ENCODE measurements around the gene RPN2. TPM values are rescaled to one million over a fixed set of nuclear protein-coding genes. Genes with fewer than 3 reads are reported as not detected.

RPN2 gene
- total and polyA plus RNA-seq, 2 of the 13 experiments (the other 11 are each of a cell fraction or from before 2014, with no cell fraction given), result 587 to 1,818 TPM

GRCh38 chr20:37283530-37284195 lies 104.5 kb downstream of the RPN2 start (continued):
- TF ChIP-seq ZNF205 (CRISPR knock-in tag; IDR thresholded peaks at IDR 0.05), result peak; percentile 12; the same call in 1 of the 2 replicates
- TF ChIP-seq JUNB (CRISPR knock-in tag; IDR thresholded peaks at IDR 0.05; ENCODE audit: borderline replicate concordance), result no peak
- TF ChIP-seq SSRP1 (CRISPR knock-in tag; IDR thresholded peaks at IDR 0.05), result no peak
- TF ChIP-seq MTERF4 (CRISPR knock-in tag; IDR thresholded peaks at IDR 0.05), result 0 out of 2 replicates have a peak, but pooled peaks have one; percentile 22
- TF ChIP-seq, protein P1, sequence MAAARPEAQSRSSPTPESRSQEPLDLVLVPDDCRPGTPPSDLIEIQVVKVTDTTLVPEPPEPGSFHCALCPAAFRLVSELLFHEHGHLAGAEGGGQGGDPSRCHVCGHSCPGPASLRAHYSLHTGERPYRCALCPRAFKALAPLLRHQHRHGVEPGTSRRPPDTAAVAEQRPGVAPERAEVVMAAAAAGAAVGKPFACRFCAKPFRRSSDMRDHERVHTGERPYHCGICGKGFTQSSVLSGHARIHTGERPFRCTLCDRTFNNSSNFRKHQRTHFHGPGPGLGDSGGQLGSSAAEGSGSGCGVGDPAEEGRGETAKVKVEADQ (CRISPR knock-in tag; IDR thresholded peaks at IDR 0.05; ENCODE audit: borderline replicate concordance), result no peak
- TF ChIP-seq ZBTB7B (CRISPR knock-in tag; IDR thresholded peaks at IDR 0.05), result peak; percentile 54; the same call in 1 of the 2 replicates
- TF ChIP-seq PAF1 (CRISPR knock-in tag; IDR thresholded peaks at IDR 0.05), result no peak
- TF ChIP-seq YEATS4 (CRISPR knock-in tag; IDR thresholded peaks at IDR 0.05; ENCODE audit: borderline replicate concordance), result no peak; the same call in 1 of the 2 replicates
- TF ChIP-seq TEAD2 (CRISPR knock-in tag; IDR thresholded peaks at IDR 0.05), result no peak
- no peak for TF ChIP-seq ZNF451 (CRISPR knock-in tag; IDR thresholded peaks at IDR 0.05)
- TF ChIP-seq KDM3A (CRISPR knock-in tag; IDR thresholded peaks at IDR 0.05; ENCODE audit: low read depth), result no peak; the same call in 1 of the 2 replicates
- TF ChIP-seq ZNF20 (CRISPR knock-in tag; IDR thresholded peaks at IDR 0.05), result no peak
- no peak for TF ChIP-seq LRRFIP1 (CRISPR knock-in tag; conservative IDR thresholded peaks at IDR 0.05)
- no peak for TF ChIP-seq KLF6 (CRISPR knock-in tag; IDR thresholded peaks at IDR 0.05)
- peak; percentile 43; the same call in 1 of the 2 replicates for TF ChIP-seq MED1 (CRISPR knock-in tag; IDR thresholded peaks at IDR 0.05)
- TF ChIP-seq NFKB2 (CRISPR knock-in tag; IDR thresholded peaks at IDR 0.05; ENCODE audit: borderline replicate concordance), result peak; percentile 18; the same call in 1 of the 2 replicates
- peak; percentile 24; the same call in 1 of the 2 replicates for TF ChIP-seq TRAFD1 (CRISPR knock-in tag; IDR thresholded peaks at IDR 0.05; ENCODE audit: borderline replicate concordance)
- no peak for TF ChIP-seq ZNF335 (CRISPR knock-in tag; IDR thresholded peaks at IDR 0.05)
- peak; percentile 91 for TF ChIP-seq HNF4A (CRISPR knock-in tag; IDR thresholded peaks at IDR 0.05)
- no peak for TF ChIP-seq DPF2 (CRISPR knock-in tag; IDR thresholded peaks at IDR 0.05; ENCODE audit: borderline replicate concordance, low read depth)
- TF ChIP-seq ZNF235 (CRISPR knock-in tag; IDR thresholded peaks at IDR 0.05; ENCODE audit: borderline replicate concordance), result no peak
- TF ChIP-seq SOX6 (IDR thresholded peaks at IDR 0.05), result no peak
- TF ChIP-seq SOX6 (CRISPR knock-in tag; IDR thresholded peaks at IDR 0.05), result 0 out of 2 replicates have a peak, but pooled peaks have one; percentile 36
- TF ChIP-seq ZBTB21 (CRISPR knock-in tag; IDR thresholded peaks at IDR 0.05), result no peak
- no peak for TF ChIP-seq TAF15 (IDR thresholded peaks at IDR 0.05; ENCODE audit: low read depth, low read length, poor library complexity, severe bottlenecking)
- TF ChIP-seq MXI1 (IDR thresholded peaks at IDR 0.05; ENCODE audit: borderline replicate concordance, low read depth, low read length), result no peak
- TF ChIP-seq DNMT3B (CRISPR knock-in tag; conservative IDR thresholded peaks at IDR 0.05), result no peak

All from HepG2 (cell line).